Coronary artery (tissue), 2 donors: ENCODE measurements around the gene TGOLN2.

Source experiments
- DNase-seq: peaks from one replicate; pipeline ENCODE4 v3.0.0-alpha.2; 2017; ENCODE audit warnings: low spot score
- H3K27ac ChIP-seq, 2 donors: fragments of 200-600 bp; sonication (generic); one replicate each; pipeline ENCODE4 v1.5.1; 2016 to 2019
- H3K4me3 ChIP-seq: fragments of 200-600 bp; sonication (generic); 2 replicates; pipeline ENCODE4 v1.5.1; 2016; ENCODE audit warnings: mild to moderate bottlenecking, moderate library complexity
- TF ChIP-seq, protein P1 (sequence below): fragments of 200-600 bp; sonication (generic); IDR thresholded peaks from one replicate; pipeline ENCODE4 v1.5.1; 2019; ENCODE audit warnings: antibody characterized with exemption

The TGOLN2 gene

DNA sequence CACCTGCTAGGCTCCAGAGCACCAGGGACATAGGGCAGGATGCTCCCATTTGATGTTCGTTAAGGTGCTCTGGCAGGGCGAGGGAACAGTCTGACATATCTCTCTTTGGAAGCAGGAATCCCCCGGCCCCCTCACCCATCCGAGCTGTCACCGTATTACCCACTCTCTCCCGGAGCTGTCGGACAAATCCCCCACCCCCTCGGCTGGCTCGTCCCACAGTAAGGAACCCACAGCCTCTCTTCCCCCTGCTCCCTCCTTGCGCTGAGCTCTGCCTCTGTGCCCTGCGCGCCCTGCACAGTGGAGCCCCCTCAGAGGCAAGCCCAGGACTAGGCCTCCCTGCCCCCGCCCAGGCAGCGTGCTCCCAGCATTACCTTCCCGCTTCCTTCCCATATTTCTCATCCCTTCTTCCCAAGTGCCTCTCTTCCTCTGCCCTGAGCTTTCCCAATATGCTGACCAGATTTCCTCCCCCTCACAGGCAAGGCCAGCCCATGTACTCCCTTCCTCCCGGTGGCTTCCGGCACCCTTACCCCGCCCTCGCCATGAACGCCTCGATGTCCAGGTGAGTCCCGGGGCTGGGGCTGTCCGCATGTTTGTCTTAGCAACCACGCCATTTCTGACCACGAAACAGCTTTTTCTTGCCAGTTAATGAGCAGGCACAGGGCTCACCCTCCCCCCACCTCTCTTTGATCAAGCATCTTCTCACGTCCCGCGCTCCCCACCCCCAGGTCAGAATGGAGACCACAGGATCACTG, 23.8 kb downstream of the TGOLN2 start:
- TF ChIP-seq, protein P1, sequence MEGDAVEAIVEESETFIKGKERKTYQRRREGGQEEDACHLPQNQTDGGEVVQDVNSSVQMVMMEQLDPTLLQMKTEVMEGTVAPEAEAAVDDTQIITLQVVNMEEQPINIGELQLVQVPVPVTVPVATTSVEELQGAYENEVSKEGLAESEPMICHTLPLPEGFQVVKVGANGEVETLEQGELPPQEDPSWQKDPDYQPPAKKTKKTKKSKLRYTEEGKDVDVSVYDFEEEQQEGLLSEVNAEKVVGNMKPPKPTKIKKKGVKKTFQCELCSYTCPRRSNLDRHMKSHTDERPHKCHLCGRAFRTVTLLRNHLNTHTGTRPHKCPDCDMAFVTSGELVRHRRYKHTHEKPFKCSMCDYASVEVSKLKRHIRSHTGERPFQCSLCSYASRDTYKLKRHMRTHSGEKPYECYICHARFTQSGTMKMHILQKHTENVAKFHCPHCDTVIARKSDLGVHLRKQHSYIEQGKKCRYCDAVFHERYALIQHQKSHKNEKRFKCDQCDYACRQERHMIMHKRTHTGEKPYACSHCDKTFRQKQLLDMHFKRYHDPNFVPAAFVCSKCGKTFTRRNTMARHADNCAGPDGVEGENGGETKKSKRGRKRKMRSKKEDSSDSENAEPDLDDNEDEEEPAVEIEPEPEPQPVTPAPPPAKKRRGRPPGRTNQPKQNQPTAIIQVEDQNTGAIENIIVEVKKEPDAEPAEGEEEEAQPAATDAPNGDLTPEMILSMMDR = no peak
- DNase-seq = no peak
- no peak overlapping the region for H3K4me3 ChIP-seq
- no peak overlapping the region for H3K27ac ChIP-seq

DNA sequence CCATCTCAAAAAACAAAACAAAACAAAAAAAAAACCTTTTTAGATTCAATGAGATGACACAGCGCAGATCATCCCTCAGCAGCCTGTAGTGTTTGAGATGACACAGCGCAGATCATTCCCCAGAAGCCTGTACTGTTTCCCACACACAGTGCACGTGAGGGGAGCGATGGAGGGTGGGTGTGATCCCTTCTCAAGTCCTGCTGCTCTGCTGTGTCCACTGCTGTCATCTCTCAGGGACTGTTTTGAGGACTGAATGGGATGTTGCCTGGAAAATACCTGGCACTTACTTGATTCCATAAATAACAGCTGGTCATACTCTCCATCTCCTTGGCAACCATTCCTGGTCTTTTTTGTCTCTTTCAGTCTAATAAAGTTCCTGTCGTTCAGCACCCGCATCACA, 25.7 kb downstream of the TGOLN2 start:
- DNase-seq = no peak
- no peak overlapping the region for H3K27ac ChIP-seq
- TF ChIP-seq, protein P1 = no peak
- H3K4me3 ChIP-seq = no peak overlapping the region

DNA sequence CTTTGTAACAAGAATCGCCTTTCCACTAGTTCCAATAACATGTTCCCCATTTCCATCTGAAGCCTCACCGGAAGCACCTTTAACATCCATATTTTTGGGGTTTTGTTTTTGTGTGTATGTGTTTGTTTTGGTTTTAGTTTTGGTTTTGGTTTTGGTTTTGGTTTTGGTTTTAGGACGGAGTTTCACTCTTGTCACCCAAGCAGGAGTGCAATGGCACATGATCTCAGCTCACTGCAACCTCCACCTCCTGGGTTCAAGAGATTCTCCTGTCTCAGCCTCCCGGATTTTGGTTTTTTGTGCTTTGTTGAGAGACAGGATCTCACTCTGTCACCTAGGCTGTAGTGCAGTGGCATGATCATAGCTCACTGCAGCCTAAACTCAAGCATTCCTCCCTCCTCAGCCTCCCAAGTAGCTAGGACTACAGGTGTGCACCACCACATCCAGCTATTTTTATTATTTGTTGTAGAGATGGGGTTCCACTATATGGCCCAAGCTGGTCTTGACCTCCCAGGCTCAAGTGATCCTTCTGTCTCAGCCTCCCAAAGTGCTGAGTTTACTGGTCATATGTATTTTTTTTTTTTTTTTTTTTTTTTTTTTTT, 36.3 kb downstream of the TGOLN2 start:
- TF ChIP-seq, protein P1 = no peak
- peak overlapping the region in 1 of 2 donors; percentile 4 for H3K27ac ChIP-seq
- DNase-seq = no peak
- no peak overlapping the region for H3K4me3 ChIP-seq

DNA sequence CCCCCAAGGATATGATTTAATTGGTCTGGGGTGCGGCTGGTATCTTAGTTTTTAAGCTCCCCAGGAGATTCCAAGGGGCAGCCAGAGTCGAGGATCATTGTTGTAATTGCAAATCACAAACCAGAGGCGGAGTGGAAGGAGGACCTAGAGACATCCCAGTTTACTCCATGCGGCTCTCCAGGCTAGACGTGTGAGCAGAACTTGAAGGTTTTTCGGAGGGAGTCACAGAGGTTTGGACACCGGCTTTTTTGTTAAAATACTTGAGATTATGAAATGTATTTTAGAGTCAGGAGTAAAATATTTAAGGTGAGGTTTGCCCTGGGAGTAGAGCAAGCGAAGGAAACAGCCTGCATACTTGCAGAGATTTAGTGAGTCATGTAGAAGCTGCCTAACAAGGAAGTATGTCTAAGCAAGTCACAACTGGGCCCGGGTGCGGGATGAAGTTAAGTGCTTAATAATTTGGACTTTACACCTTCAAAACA, 39.5 kb downstream of the TGOLN2 start:
- TF ChIP-seq, protein P1 = no peak

DNA sequence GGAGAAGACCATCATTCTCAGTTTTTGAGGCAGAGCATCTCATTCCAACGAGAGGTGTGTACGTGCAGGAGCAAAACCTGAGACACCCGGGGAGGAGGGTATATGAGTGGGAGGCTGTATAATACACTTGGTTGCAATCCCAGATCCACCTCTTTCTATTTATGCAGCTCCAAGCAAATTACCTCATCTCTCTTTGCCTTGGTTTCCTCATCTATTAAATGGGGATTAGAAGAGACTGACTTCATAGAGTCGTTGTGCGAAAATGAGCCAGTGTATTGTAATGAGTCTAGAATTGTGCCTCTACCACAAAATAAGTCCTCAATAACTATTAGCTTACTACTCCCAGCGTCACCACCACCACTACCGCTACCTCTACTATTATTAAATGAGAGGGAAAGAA, 40.1 kb downstream of the TGOLN2 start:
- no peak for DNase-seq
- H3K4me3 ChIP-seq = no peak overlapping the region
- TF ChIP-seq, protein P1 = no peak
- no peak overlapping the region for H3K27ac ChIP-seq

More for the DNA sequence above, 39.5 kb downstream of the TGOLN2 start:
- no peak for DNase-seq
- no peak overlapping the region for H3K4me3 ChIP-seq
- no peak overlapping the region for H3K27ac ChIP-seq

DNA sequence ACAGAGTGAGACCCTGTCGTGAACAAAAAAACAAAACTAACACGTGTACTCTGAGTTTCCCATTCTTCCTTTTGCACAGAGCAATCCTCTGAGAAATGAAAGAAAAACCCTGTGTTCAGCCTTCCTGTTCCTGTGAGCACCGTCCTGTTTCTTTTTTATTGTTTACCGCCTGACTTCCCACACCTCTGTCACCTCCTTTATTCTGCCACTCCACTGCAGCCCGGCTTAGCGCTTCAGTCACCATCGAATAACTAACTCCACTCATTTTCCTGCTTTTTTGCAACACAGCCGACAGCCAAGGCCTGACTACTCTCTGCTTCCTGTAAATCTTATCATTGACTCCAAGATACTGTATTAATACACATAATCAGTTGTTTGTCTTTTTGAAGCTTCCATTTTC, 40.9 kb downstream of the TGOLN2 start:
- no peak for DNase-seq
- TF ChIP-seq, protein P1 = no peak
- no peak overlapping the region for H3K4me3 ChIP-seq
- H3K27ac ChIP-seq = no peak overlapping the region

DNA sequence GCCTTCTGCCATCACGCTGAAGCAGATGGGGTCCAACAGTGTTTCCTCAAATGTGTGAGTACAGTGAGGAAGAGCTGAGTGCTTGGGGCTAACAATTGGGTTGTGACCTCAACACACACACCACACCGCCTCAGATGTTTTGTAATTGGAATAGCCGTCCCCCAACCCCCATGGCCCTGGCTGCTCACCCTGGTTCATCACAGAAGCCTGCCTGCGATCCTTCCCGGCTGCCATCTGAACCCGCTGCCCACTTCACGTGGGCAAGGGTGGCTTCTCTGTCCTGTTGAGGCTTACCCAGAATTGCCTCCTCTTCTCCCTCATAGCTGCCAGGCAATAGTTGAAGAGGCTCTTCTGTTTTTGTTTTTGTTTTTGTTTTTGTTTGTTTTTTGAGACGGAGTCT, 44.1 kb downstream of the TGOLN2 start:
- no peak for DNase-seq
- no peak overlapping the region for H3K4me3 ChIP-seq
- no peak overlapping the region for H3K27ac ChIP-seq
- TF ChIP-seq, protein P1 = no peak
